Activated T-cell treated with anti-CD3 and anti-CD28 coated beads for 24 hours (primary cell): Measurements from ENCODE around the gene DDI2.

Source experiments
- DNase-seq: peaks from one replicate; pipeline ENCODE4 v3.0.0-alpha.2; 2020; ENCODE audit warnings: low read depth

The DDI2 gene

GRCh38 chr1:15703562-15703961, 86.3 kb downstream of the DDI2 start:
- DNase-seq: no peak

- DNase-seq: no peak
These were observed 87.4 kb downstream of the DDI2 start for GRCh38 chr1:15704526-15705183.

- DNase-seq: no peak
These were observed 87.9 kb downstream of the DDI2 start for GRCh38 chr1:15705184-15705566.

GRCh38 chr1:15706751-15707150, 89.5 kb downstream of the DDI2 start:
- DNase-seq: no peak

- DNase-seq: no peak
These were observed 90.1 kb downstream of the DDI2 start for GRCh38 chr1:15707239-15707925.

- DNase-seq: no peak
These were observed 91.4 kb downstream of the DDI2 start for GRCh38 chr1:15708486-15709137.

- no peak for DNase-seq
These were observed 92.0 kb downstream of the DDI2 start for GRCh38 chr1:15709226-15709625.

GRCh38 chr1:15712168-15712567, 94.9 kb downstream of the DDI2 start:
- no peak for DNase-seq

- DNase-seq: no peak
These were observed 97.3 kb downstream of the DDI2 start for GRCh38 chr1:15714406-15715136.

- DNase-seq: no peak
These were observed 100.3 kb downstream of the DDI2 start for GRCh38 chr1:15717418-15718125.

- DNase-seq: no peak
These were observed 100.9 kb downstream of the DDI2 start for GRCh38 chr1:15718199-15718601.
